HepG2 (cell line): ENCODE results near the gene CUTC. TPM values are rescaled to one million over a fixed set of nuclear protein-coding genes. Genes with fewer than 3 reads are reported as not detected.
A peak's percentile ranks its signal among the peaks of the same experiment; 100 is the strongest.

Experiments used
- ATAC-seq: fragments of 200-7000 bp; cut with Tn5 transposase; 3 replicates; pipeline ENCODE4 v1.9.1; 2020; ENCODE audit warnings: mild to moderate bottlenecking, moderate library complexity
- BruUV-seq: library from RNA; stranded (reverse); fragments of 400-500 nt; replicated peaks from 2 replicates; lab custom pipeline; 2021; lab: Mats Ljungman, UMichigan
- CTCF ChIA-PET: fragments of 300-600 bp; formaldehyde crosslinking; extraction: SDS; loops from one replicate; lab custom pipeline; 2021; ENCODE audit warnings: low total read pairs, inconsistent platforms, low intra/inter-chr PET ratio; lab: Yijun Ruan, JAX
- POLR2A ChIA-PET: fragments of 350-600 bp; sonication (Branson Sonifier 250); formaldehyde crosslinking; loops from one replicate; lab custom pipeline; 2020; ENCODE audit warnings: antibody characterized with exemption, inconsistent platforms; lab: Yijun Ruan, JAX
- DNase-seq: peaks from one replicate; pipeline ENCODE4 v3.0.0-alpha.2; 2015; ENCODE audit warnings: low spot score
- FAIRE-seq: peaks from 3 replicates; lab custom pipeline; 2011; peaks lifted over from hg19 to GRCh38; lab: Jason Lieb, UNC
- H2AFZ ChIP-seq: one replicate; pipeline ENCODE4 v1.6.1; 2011; ENCODE audit warnings: low read length, inconsistent platforms
- H3K27ac ChIP-seq: fragments of 300-600 bp; 3 replicates; pipeline ENCODE4 v1.8.0; 2011; ENCODE audit warnings: mixed run types, mild to moderate bottlenecking, mixed read lengths, low read length, inconsistent platforms; ENCODE audit not compliant: insufficient read depth; ENCODE audit errors: extremely low read length
- H3K27me3 ChIP-seq, 2 experiments: fragments of 200-600 bp in 1 of 2; 2 replicates in 1 of 2; 3 replicates in 1 of 2; pipeline versions ENCODE4 v1.6.0 to v1.8.0; 2011; ENCODE audit warnings: low read length in 2 of 2, mild to moderate bottlenecking in 2 of 2, moderate library complexity in 2 of 2, inconsistent platforms in 1 of 2; ENCODE audit not compliant: insufficient read depth in 2 of 2, control insufficient read depth in 1 of 2
- H3K36me3 ChIP-seq, 2 experiments: fragments of 200-600 bp in 1 of 2; replicated peaks in 1 of 2; 2 replicates in 1 of 2; 3 replicates in 1 of 2; pipeline versions ENCODE4 v1.5.1 to v1.8.0; 2011; ENCODE audit warnings: low read length in 2 of 2, inconsistent platforms in 1 of 2; ENCODE audit not compliant: insufficient read depth in 2 of 2, control insufficient read depth in 1 of 2
- H3K4me1 ChIP-seq: 2 replicates; pipeline ENCODE4 v1.5.1; 2012; ENCODE audit warnings: low read length, inconsistent platforms; ENCODE audit not compliant: insufficient read depth
- H3K4me2 ChIP-seq: 2 replicates; pipeline ENCODE4 v1.6.0; 2011; ENCODE audit warnings: low read depth, low read length, inconsistent platforms
- H3K4me3 ChIP-seq, 3 experiments: fragments of 200-600 bp in 1 of 3; sonication (generic), shearing (Covaris generic) in 1 of 3; replicated peaks in 1 of 3; 2 replicates each; pipeline ENCODE4 v1.5.1; 2011 to 2016; ENCODE audit warnings: low read length in 3 of 3, inconsistent platforms in 2 of 3, low read depth in 2 of 3, mild to moderate bottlenecking in 2 of 3, control low read depth in 1 of 3, mixed read lengths in 1 of 3; ENCODE audit not compliant: insufficient read depth in 1 of 3
- H3K79me2 ChIP-seq: one replicate; pipeline ENCODE4 v1.6.1; 2011; ENCODE audit warnings: low read length, inconsistent platforms; ENCODE audit not compliant: insufficient read depth
- H3K9ac ChIP-seq: 2 replicates; pipeline ENCODE4 v1.6.0; 2011; ENCODE audit warnings: mild to moderate bottlenecking, low read depth, low read length, inconsistent platforms; ENCODE audit not compliant: insufficient read depth
- H3K9me3 ChIP-seq: 2 replicates; pipeline ENCODE4 v1.5.1; 2012; ENCODE audit warnings: mild to moderate bottlenecking, low read length
- H4K20me1 ChIP-seq: 2 replicates; pipeline ENCODE4 v1.6.0; 2011; ENCODE audit warnings: inconsistent platforms, mild to moderate bottlenecking, low read length, moderate library complexity; ENCODE audit not compliant: insufficient read depth
- BRCA1 ChIP-seq: sonication (generic); formaldehyde crosslinking; IDR thresholded peaks from 2 replicates; pipeline ENCODE4 v1.4.0; 2020; ENCODE audit warnings: missing genetic modification reagents
- IRX3 ChIP-seq: sonication (generic); formaldehyde crosslinking; IDR thresholded peaks from 2 replicates; pipeline ENCODE4 v1.8.1; 2023; ENCODE audit warnings: mild to moderate bottlenecking, low read depth, missing genetic modification reagents, borderline replicate concordance
- MAFF ChIP-seq: IDR thresholded peaks from 2 replicates; pipeline ENCODE4 v1.6.1; 2011; ENCODE audit warnings: low read depth, low read length, improper control_type of control experiment
- MAFK ChIP-seq, 2 experiments: IDR thresholded peaks in 1 of 2; conservative IDR thresholded peaks in 1 of 2; 2 replicates each; pipeline ENCODE4 v1.6.1; 2011; ENCODE audit warnings: improper control_type of control experiment in 2 of 2, low read length in 2 of 2
- NBN ChIP-seq: fragments of 450-650 bp; conservative IDR thresholded peaks from 2 replicates; pipeline ENCODE4 v1.6.1; 2017
- RFXAP ChIP-seq: sonication (generic); formaldehyde crosslinking; IDR thresholded peaks from 2 replicates; pipeline ENCODE4 v1.4.0; 2020; ENCODE audit warnings: missing genetic modification reagents, borderline replicate concordance
- SMAD3 ChIP-seq: sonication (generic); formaldehyde crosslinking; IDR thresholded peaks from 2 replicates; pipeline ENCODE4 v1.4.0; 2020; ENCODE audit warnings: missing genetic modification reagents
- WGBS: methylation state at CpG from one replicate; pipeline ENCODE4 v1.1.6; 2017; ENCODE audit warnings: low lambda C conversion rate; 5-methylcytosine and 5-hydroxymethylcytosine counted together
- in situ Hi-C: cut with HindIII; loops from 2 replicates; pipeline ENCODE4 v1.10.0; 2017; ENCODE audit warnings: low pct_unique_long_range_greater_than_20kb; ENCODE audit not compliant: extremely low pct_ligation_motif_present
- intact Hi-C: fragments of 100-400 bp; cut with micrococcal nuclease; formaldehyde crosslinking; loops from one replicate; pipeline ENCODE4 v1.10.0; 2022; ENCODE audit not compliant: unreplicated experiment
- polyA plus RNA-seq, 8 experiments: library from polyadenylated mRNA; depleted of rRNA in 3 of 8; stranded (reverse) in 7 of 8; unstranded in 1 of 8; fragments of >200 nt; fragmentation: Illumina TruSeq in 4 of 8; extraction: Trizol in 4 of 8; gene quantifications; 2 replicates each; pipeline versions ENCODE4 v1.2.1 to v1.2.3, GENCODE V29; 2011 to 2016; ENCODE audit warnings: low read depth in 4 of 8, missing spikeins in 1 of 8, mixed read lengths in 1 of 8; ENCODE audit not compliant: insufficient read depth in 1 of 8
- total RNA-seq, 5 experiments: library from RNA; depleted of rRNA; stranded (reverse); fragments of >200 nt; fragmentation: Illumina TruSeq; extraction: Trizol; gene quantifications; 2 replicates each; pipeline ENCODE4 v1.2.3, GENCODE V29; 2016; ENCODE audit warnings: low read depth in 1 of 5
- TF ChIP-seq, protein P1 (sequence below): sonication (generic); formaldehyde crosslinking; IDR thresholded peaks from 2 replicates; pipeline ENCODE4 v1.4.0; 2020; ENCODE audit warnings: missing genetic modification reagents
- TF ChIP-seq, protein P2 (sequence below): sonication (generic); formaldehyde crosslinking; IDR thresholded peaks from 2 replicates; pipeline ENCODE4 v1.4.0; 2020; ENCODE audit warnings: mild to moderate bottlenecking, missing genetic modification reagents

CUTC gene
- total and polyA plus RNA-seq, 2 of the 13 experiments (the other 11 are each of a cell fraction or from before 2014, with no cell fraction given), result 22.3 to 25.8 TPM

DNA sequence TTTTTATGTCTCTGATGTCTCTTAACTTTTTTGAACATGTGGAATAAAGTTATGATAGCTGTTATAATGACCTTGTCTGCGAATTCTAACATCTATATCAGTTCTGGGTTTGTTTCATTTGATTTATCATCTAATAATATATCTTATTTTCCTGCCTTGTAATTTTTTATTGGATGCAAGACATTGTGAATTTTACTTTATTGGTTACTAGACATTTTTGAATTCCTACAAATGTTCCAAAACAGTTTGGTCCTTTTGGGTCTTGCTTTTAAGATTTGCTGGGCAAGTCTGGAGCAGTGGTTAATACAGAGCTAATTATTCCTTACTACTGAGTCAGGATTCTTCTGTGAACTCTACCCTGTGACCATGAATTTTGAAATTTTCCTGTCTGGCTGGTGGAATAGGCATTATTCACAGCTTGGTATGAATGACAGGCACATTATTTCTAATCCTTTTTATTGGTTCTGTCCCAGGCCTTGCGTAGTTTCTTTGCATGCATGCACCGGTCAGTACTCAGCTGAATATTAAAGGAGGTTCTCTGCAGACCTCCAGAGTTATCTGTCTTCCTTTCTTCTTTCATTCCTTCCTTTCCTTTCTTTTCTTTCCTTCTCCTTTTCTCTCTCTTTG, 9.0 kb downstream of the CUTC start:
- peaks cover 6% of the 10 kb centered on the region; the same call in 1 of the 2 replicates for H3K4me1 ChIP-seq
- H3K9ac ChIP-seq, result no peak overlapping the region
- H3K9me3 ChIP-seq, result peaks cover 14% of the 10 kb centered on the region
- in situ Hi-C loops, result no loop called here
- no peak overlapping the region for H3K4me2 ChIP-seq
- peaks cover 14 to 71% of the 10 kb centered on the region in 2 experiments for H3K36me3 ChIP-seq
- TF ChIP-seq NBN (no peak), IRX3 (CRISPR knock-in tag) (no peak), MAFF (peak; percentile 91), BRCA1 (CRISPR knock-in tag) (no peak), SMAD3 (no peak), RFXAP (CRISPR knock-in tag) (no peak), MAFK (conservative IDR thresholded peaks at IDR 0.05 in 1 of 2, IDR thresholded peaks at IDR 0.05 in 1 of 2; ENCODE audit: low read length in 2 of 2) (peak; percentile 92 to 94)
- TF ChIP-seq, protein P1, sequence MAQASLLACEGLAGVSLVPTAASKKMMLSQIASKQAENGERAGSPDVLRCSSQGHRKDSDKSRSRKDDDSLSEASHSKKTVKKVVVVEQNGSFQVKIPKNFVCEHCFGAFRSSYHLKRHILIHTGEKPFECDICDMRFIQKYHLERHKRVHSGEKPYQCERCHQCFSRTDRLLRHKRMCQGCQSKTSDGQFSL, result no peak
- TF ChIP-seq, protein P2, sequence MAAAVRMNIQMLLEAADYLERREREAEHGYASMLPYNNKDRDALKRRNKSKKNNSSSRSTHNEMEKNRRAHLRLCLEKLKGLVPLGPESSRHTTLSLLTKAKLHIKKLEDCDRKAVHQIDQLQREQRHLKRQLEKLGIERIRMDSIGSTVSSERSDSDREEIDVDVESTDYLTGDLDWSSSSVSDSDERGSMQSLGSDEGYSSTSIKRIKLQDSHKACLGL, result no peak
- DNase-seq (no peak), ATAC-seq (no peak), FAIRE-seq (no peak)
- BruUV-seq, result no TSS peak
- H3K4me3 ChIP-seq, result no peak overlapping the region
- no peaks in the 10 kb centered on the region for H4K20me1 ChIP-seq
- intact Hi-C loops, result no loop called here
- ChIA-PET POLR2A (no interaction called here), CTCF (no interaction called here)
- H3K79me2 ChIP-seq, result peaks cover 13% of the 10 kb centered on the region
- WGBS, result 97% methylated on average over 3 of the region's 3 CpGs
- no peaks in the 10 kb centered on the region for H3K27me3 ChIP-seq
- no peak overlapping the region for H3K27ac ChIP-seq
- no peak overlapping the region for H2AFZ ChIP-seq
